ENCODE data around the gene PDGFB. TPM values are rescaled to one million over a fixed set of nuclear protein-coding genes. Genes with fewer than 3 reads are reported as not detected.

Gene PDGFB
- total RNA-seq, 5 donors from 2014 or later (not counting 1 experiment from before 2014, with no cell fraction given) = 2.9 to 18.3 (median 4.6) TPM

GRCh38 chr22:39181356-39181755 is 63.4 kb downstream of the PDGFB start:
- no peak overlapping the region for H3K4me3 Mint-ChIP-seq
- Histone ChIP-seq H3K36me3 (ENCODE audit: control insufficient read depth in 2 of 2, extremely low read depth in 1 of 2, insufficient read depth in 1 of 2, low read length in 1 of 2) (no peaks in the 10 kb centered on the region), H3K27ac (ENCODE audit: low read length) (no peak overlapping the region), H3K9me3 (no peaks in the 10 kb centered on the region), H3K4me1 (ENCODE audit: control insufficient read depth in 1 of 2, extremely low read depth in 1 of 2, insufficient read depth in 2 of 2, low read length in 2 of 2) (peaks cover 0 to 31% of the 10 kb centered on the region in 2 experiments), H3K4me3 (ENCODE audit: control insufficient read depth in 1 of 2, extremely low read depth in 1 of 2, low read length in 1 of 2) (no peak overlapping the region), H3K27me3 (replicated peaks in 1 of 2; ENCODE audit: control insufficient read depth in 2 of 2, extremely low read depth in 1 of 2, insufficient read depth in 2 of 2, low read length in 1 of 2) (peaks cover 0 to 5% of the 10 kb centered on the region in 2 experiments)
- 100% methylated on average over 8 of the region's 8 CpGs for WGBS (ENCODE audit: insufficient coverage)
- ChIA-PET POLR2A (no interaction called here), CTCF (no interaction called here)
- H3K4me1 Mint-ChIP-seq = peaks cover 0 to 30% (median 20%) of the 10 kb centered on the region in 3 donors
- peaks cover 0 to 5% (median 3%) of the 10 kb centered on the region in 3 donors for H3K9me3 Mint-ChIP-seq
- ATAC-seq (replicated peaks in 1 of 4) (no peak), DNase-seq (no peak)
- no peaks in the 10 kb centered on the region for H3K36me3 Mint-ChIP-seq
- no peak overlapping the region for H3K27ac Mint-ChIP-seq
- H3K27me3 Mint-ChIP-seq = no peaks in the 10 kb centered on the region

GRCh38 chr22:39179841-39180335 is 64.9 kb downstream of the PDGFB start:
- no peak for DNase-seq
- H3K36me3 Mint-ChIP-seq = no peaks in the 10 kb centered on the region
- peak overlapping the region in 1 of 2 donors; percentile 46 for H3K27ac Mint-ChIP-seq
- peaks cover 0 to 5% (median 3%) of the 10 kb centered on the region in 3 donors for H3K9me3 Mint-ChIP-seq
- peaks cover 7 to 36% (median 29%) of the 10 kb centered on the region in 3 donors for H3K4me1 Mint-ChIP-seq
- H3K36me3 ChIP-seq (ENCODE audit: control insufficient read depth in 2 of 2, extremely low read depth in 1 of 2, insufficient read depth in 1 of 2, low read length in 1 of 2) = no peaks in the 10 kb centered on the region
- H3K4me3 ChIP-seq (ENCODE audit: control insufficient read depth in 1 of 2, extremely low read depth in 1 of 2, low read length in 1 of 2) = no peak overlapping the region
- H3K4me1 ChIP-seq (ENCODE audit: control insufficient read depth in 1 of 2, extremely low read depth in 1 of 2, insufficient read depth in 2 of 2, low read length in 2 of 2) = peaks cover 3 to 46% of the 10 kb centered on the region in 2 experiments
- 88% methylated on average over 14 of the region's 21 CpGs for WGBS (ENCODE audit: insufficient coverage)
- no peaks in the 10 kb centered on the region for H3K27me3 ChIP-seq (replicated peaks in 1 of 2; ENCODE audit: control insufficient read depth in 2 of 2, extremely low read depth in 1 of 2, insufficient read depth in 2 of 2, low read length in 1 of 2)
- no peak overlapping the region for H3K27ac ChIP-seq (ENCODE audit: low read length)
- CTCF ChIA-PET = interaction anchor here in 1 of 2 donors (0.7 kb wide), 1 partner anchor 28 kb away, joined by 3 read pairs; no protein-coding TSS in a partner anchor
- no peaks in the 10 kb centered on the region for H3K9me3 ChIP-seq
- no peak overlapping the region for H3K4me3 Mint-ChIP-seq
- no peak for ATAC-seq (replicated peaks in 1 of 4)
- POLR2A ChIA-PET = interaction anchor here in 1 of 2 donors (0.7 kb wide), 1 partner anchor 354 kb away, joined by 3 read pairs; no protein-coding TSS in a partner anchor
- no peaks in the 10 kb centered on the region for H3K27me3 Mint-ChIP-seq

GRCh38 chr22:39179401-39179827 is 65.4 kb downstream of the PDGFB start:
- ATAC-seq (replicated peaks in 1 of 4) (no peak), DNase-seq (no peak)
- peaks cover 0 to 5% (median 3%) of the 10 kb centered on the region in 3 donors for H3K9me3 Mint-ChIP-seq
- Histone ChIP-seq H3K27ac (ENCODE audit: low read length) (no peak overlapping the region), H3K27me3 (replicated peaks in 1 of 2; ENCODE audit: control insufficient read depth in 2 of 2, extremely low read depth in 1 of 2, insufficient read depth in 2 of 2, low read length in 1 of 2) (no peaks in the 10 kb centered on the region), H3K9me3 (no peaks in the 10 kb centered on the region), H3K4me3 (ENCODE audit: control insufficient read depth in 1 of 2, extremely low read depth in 1 of 2, low read length in 1 of 2) (no peak overlapping the region), H3K4me1 (ENCODE audit: control insufficient read depth in 1 of 2, extremely low read depth in 1 of 2, insufficient read depth in 2 of 2, low read length in 2 of 2) (peaks cover 5 to 51% of the 10 kb centered on the region in 2 experiments), H3K36me3 (ENCODE audit: control insufficient read depth in 2 of 2, extremely low read depth in 1 of 2, insufficient read depth in 1 of 2, low read length in 1 of 2) (no peaks in the 10 kb centered on the region)
- CTCF ChIA-PET = no interaction called here
- peak overlapping the region; percentile 46 to 74 for H3K27ac Mint-ChIP-seq
- H3K4me3 Mint-ChIP-seq = no peak overlapping the region
- POLR2A ChIA-PET = interaction anchor here in 1 of 2 donors (0.7 kb wide), 1 partner anchor 354 kb away, joined by 3 read pairs; no protein-coding TSS in a partner anchor
- H3K36me3 Mint-ChIP-seq = no peaks in the 10 kb centered on the region
- H3K27me3 Mint-ChIP-seq = no peaks in the 10 kb centered on the region
- peaks cover 12 to 41% (median 34%) of the 10 kb centered on the region in 3 donors for H3K4me1 Mint-ChIP-seq
- WGBS (ENCODE audit: insufficient coverage) = 93% methylated on average over 6 of the region's 6 CpGs

DNA sequence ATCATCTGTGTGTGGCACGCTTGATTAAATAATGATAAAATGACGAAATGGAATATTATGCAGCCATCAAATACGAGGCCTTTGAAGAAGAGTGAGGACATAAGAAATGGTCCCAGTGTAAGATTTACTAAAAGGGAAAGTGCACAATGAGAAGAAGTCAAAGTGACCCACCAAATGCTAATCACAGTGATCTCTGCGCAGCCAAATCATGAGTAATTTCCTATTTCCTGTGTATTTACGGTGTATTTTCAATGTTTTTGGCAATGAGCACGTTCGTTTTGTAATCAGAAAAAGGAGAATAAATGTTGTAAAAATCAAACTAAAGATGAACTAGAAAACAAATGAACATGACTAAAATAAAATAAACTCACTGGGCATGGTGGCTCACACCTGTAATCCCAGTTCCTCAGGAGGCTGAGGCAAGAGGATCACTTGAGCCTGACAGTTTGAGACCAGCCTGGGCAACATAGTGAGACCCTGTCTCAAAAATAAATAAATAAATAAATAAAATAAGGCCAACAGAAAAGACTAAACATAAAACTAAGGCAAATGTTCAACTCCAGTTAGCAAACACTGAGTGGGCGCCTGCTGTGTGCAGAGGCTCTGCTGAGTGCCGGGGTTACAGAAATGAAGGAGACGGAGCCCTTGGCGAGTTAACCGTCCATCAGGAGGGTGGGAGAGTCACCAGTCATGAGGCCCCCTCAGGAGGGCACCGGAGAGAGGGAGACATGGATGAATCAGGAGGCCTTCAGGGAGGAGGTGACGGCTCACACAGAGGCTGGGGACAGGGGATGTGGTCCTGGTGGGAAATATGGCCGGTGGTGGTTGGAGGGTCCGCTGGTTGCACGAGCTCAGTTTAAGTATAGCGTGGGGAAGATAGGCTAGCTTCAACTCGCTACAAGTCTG is 66.3 kb downstream of the PDGFB start:
- ChIA-PET CTCF (no interaction called here), POLR2A (no interaction called here)
- Mint-ChIP-seq H3K9me3 (peaks cover 0 to 5% (median 3%) of the 10 kb centered on the region in 3 donors), H3K27ac (peak overlapping the region; percentile 89 to 90), H3K36me3 (no peaks in the 10 kb centered on the region), H3K4me3 (peak overlapping the region in 1 of 3 donors; percentile 37), H3K27me3 (no peaks in the 10 kb centered on the region), H3K4me1 (peaks cover 21 to 51% (median 44%) of the 10 kb centered on the region in 3 donors)
- WGBS (ENCODE audit: insufficient coverage) = 92% methylated on average over 13 of the region's 19 CpGs
- Histone ChIP-seq H3K4me3 (ENCODE audit: control insufficient read depth in 1 of 2, extremely low read depth in 1 of 2, low read length in 1 of 2) (no peak overlapping the region), H3K27me3 (replicated peaks in 1 of 2; ENCODE audit: control insufficient read depth in 2 of 2, extremely low read depth in 1 of 2, insufficient read depth in 2 of 2, low read length in 1 of 2) (no peaks in the 10 kb centered on the region), H3K4me1 (ENCODE audit: control insufficient read depth in 1 of 2, extremely low read depth in 1 of 2, insufficient read depth in 2 of 2, low read length in 2 of 2) (peaks cover 12 to 60% of the 10 kb centered on the region in 2 experiments), H3K9me3 (no peaks in the 10 kb centered on the region), H3K36me3 (ENCODE audit: control insufficient read depth in 2 of 2, extremely low read depth in 1 of 2, insufficient read depth in 1 of 2, low read length in 1 of 2) (no peaks in the 10 kb centered on the region), H3K27ac (ENCODE audit: low read length) (peak overlapping the region; percentile 28)
- ATAC-seq (replicated peaks in 1 of 4) (no peak), DNase-seq (peak in 1 of 35 experiments; percentile 34)

DNA sequence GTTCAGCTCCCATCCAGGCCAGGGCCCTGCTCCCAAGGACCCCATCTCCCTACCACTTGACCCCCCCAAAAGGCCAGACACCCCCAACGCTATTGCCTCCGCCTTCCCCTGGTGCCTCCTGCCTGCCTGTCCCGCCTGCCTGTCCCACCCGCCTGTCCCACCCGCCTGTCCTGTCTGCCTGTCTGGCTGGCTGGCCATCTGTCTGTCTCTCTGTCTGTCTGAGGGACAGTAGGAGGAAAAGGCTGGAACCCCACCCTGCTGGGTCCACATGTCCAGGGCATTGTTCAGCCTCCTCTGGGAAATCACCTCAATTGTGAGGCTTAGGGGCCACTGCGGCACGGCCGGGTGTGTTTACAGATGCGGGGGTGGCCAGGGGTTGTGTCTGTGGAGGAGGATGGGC is 67.0 kb downstream of the PDGFB start:
- Mint-ChIP-seq H3K4me3 (peak overlapping the region in 1 of 3 donors; percentile 37), H3K9me3 (peaks cover 0 to 5% (median 3%) of the 10 kb centered on the region in 3 donors)
- no peak overlapping the region for H3K4me3 ChIP-seq (ENCODE audit: control insufficient read depth in 1 of 2, extremely low read depth in 1 of 2, low read length in 1 of 2)

GRCh38 chr22:39177456-39177775 is 67.4 kb downstream of the PDGFB start:
- H3K27me3 Mint-ChIP-seq = no peaks in the 10 kb centered on the region
- no peaks in the 10 kb centered on the region for H3K9me3 ChIP-seq
- peaks cover 29 to 57% (median 52%) of the 10 kb centered on the region in 3 donors for H3K4me1 Mint-ChIP-seq
- peak overlapping the region; percentile 28 for H3K27ac ChIP-seq (ENCODE audit: low read length)
- 82% methylated on average over 2 of the region's 2 CpGs for WGBS (ENCODE audit: insufficient coverage)
- DNase-seq = peak in 1 of 35 experiments; percentile 8
- ATAC-seq (replicated peaks in 1 of 4) = no peak
- no peaks in the 10 kb centered on the region for H3K27me3 ChIP-seq (replicated peaks in 1 of 2; ENCODE audit: control insufficient read depth in 2 of 2, extremely low read depth in 1 of 2, insufficient read depth in 2 of 2, low read length in 1 of 2)
- H3K27ac Mint-ChIP-seq = peak overlapping the region; percentile 90
- H3K4me3 ChIP-seq (ENCODE audit: control insufficient read depth in 1 of 2, extremely low read depth in 1 of 2, low read length in 1 of 2) = no peak overlapping the region
- no peak overlapping the region for H3K4me3 Mint-ChIP-seq
- peaks cover 14 to 71% of the 10 kb centered on the region in 2 experiments for H3K4me1 ChIP-seq (ENCODE audit: control insufficient read depth in 1 of 2, extremely low read depth in 1 of 2, insufficient read depth in 2 of 2, low read length in 2 of 2)
- no peaks in the 10 kb centered on the region for H3K36me3 ChIP-seq (ENCODE audit: control insufficient read depth in 2 of 2, extremely low read depth in 1 of 2, insufficient read depth in 1 of 2, low read length in 1 of 2)
- peaks cover 0 to 5% (median 3%) of the 10 kb centered on the region in 3 donors for H3K9me3 Mint-ChIP-seq
- ChIA-PET CTCF (interaction anchor here in 1 of 2 donors (0.6 to 0.7 kb wide), 2 partner anchors 9 to 170 kb away, joined by 3 to 5 read pairs; no protein-coding TSS in a partner anchor), POLR2A (no interaction called here)
- H3K36me3 Mint-ChIP-seq = no peaks in the 10 kb centered on the region

More for the DNA sequence above, 67.0 kb downstream of the PDGFB start:
- Mint-ChIP-seq H3K4me1 (peaks cover 28 to 57% (median 50%) of the 10 kb centered on the region in 3 donors), H3K27ac (peak overlapping the region; percentile 90), H3K36me3 (no peaks in the 10 kb centered on the region), H3K27me3 (no peaks in the 10 kb centered on the region)
- peak overlapping the region; percentile 28 for H3K27ac ChIP-seq (ENCODE audit: low read length)
- H3K36me3 ChIP-seq (ENCODE audit: control insufficient read depth in 2 of 2, extremely low read depth in 1 of 2, insufficient read depth in 1 of 2, low read length in 1 of 2) = no peaks in the 10 kb centered on the region
- ATAC-seq (replicated peaks in 1 of 4) (no peak), DNase-seq (no peak)
- POLR2A ChIA-PET = no interaction called here
- no peaks in the 10 kb centered on the region for H3K27me3 ChIP-seq (replicated peaks in 1 of 2; ENCODE audit: control insufficient read depth in 2 of 2, extremely low read depth in 1 of 2, insufficient read depth in 2 of 2, low read length in 1 of 2)
- H3K4me1 ChIP-seq (ENCODE audit: control insufficient read depth in 1 of 2, extremely low read depth in 1 of 2, insufficient read depth in 2 of 2, low read length in 2 of 2) = peaks cover 14 to 67% of the 10 kb centered on the region in 2 experiments
- H3K9me3 ChIP-seq = no peaks in the 10 kb centered on the region
- WGBS (ENCODE audit: insufficient coverage) = 94% methylated on average over 5 of the region's 9 CpGs
- CTCF ChIA-PET = interaction anchor here in 1 of 2 donors (0.6 to 0.7 kb wide), 2 partner anchors 10 to 171 kb away, joined by 3 to 5 read pairs; no protein-coding TSS in a partner anchor

All from T-cell (primary cell).